Keratinocyte (primary cell): ENCODE measurements around the gene SLC15A5. TPM values are rescaled to one million over a fixed set of nuclear protein-coding genes. Genes with fewer than 3 reads are reported as not detected.

Experiments
- DNase-seq: peaks from one replicate; pipeline ENCODE4 v3.0.0-alpha.2; 2011; ENCODE audit warnings: low read depth, missing footprints, low spot score
- FAIRE-seq: peaks from 2 replicates; lab custom pipeline; 2011; peaks lifted over from hg19 to GRCh38; lab: Jason Lieb, UNC
- H2AFZ ChIP-seq: 2 replicates; pipeline ENCODE4 v1.6.0; 2012; ENCODE audit warnings: low read length, control low read depth, inconsistent platforms; ENCODE audit not compliant: control insufficient read depth
- H3K27ac ChIP-seq: 2 replicates; pipeline ENCODE4 v1.5.1; 2011; ENCODE audit warnings: low read length; ENCODE audit not compliant: control insufficient read depth, insufficient read depth
- H3K27me3 ChIP-seq: 3 replicates; pipeline ENCODE4 v1.6.0; 2011; ENCODE audit warnings: low read length; ENCODE audit not compliant: control insufficient read depth, insufficient read depth; ENCODE audit errors: extremely low read depth
- H3K36me3 ChIP-seq, 2 experiments: 2 replicates in 1 of 2; 3 replicates in 1 of 2; pipeline ENCODE4 v1.5.1; 2011; ENCODE audit warnings: low read length in 2 of 2, mild to moderate bottlenecking in 1 of 2; ENCODE audit not compliant: control insufficient read depth in 2 of 2, insufficient read depth in 2 of 2; ENCODE audit errors: extremely low read depth in 1 of 2
- H3K4me1 ChIP-seq: 3 replicates; pipeline ENCODE4 v1.5.1; 2011; ENCODE audit warnings: low read length; ENCODE audit not compliant: control insufficient read depth, insufficient read depth; ENCODE audit errors: extremely low read depth
- H3K4me2 ChIP-seq: 3 replicates; pipeline ENCODE4 v1.6.0; 2011; ENCODE audit warnings: low read depth, low read length; ENCODE audit not compliant: control insufficient read depth, insufficient read depth; ENCODE audit errors: extremely low read depth
- H3K4me3 ChIP-seq, 3 experiments: fragments of 200-600 bp in 1 of 3; sonication (generic) in 1 of 3; 2 replicates in 2 of 3; 3 replicates in 1 of 3; pipeline ENCODE4 v1.5.1; 2011 to 2016; ENCODE audit warnings: low read length in 3 of 3, mild to moderate bottlenecking in 3 of 3, control low read depth in 2 of 3, inconsistent platforms in 1 of 3, low read depth in 1 of 3, mixed read lengths in 1 of 3, mixed run types in 1 of 3, moderate library complexity in 1 of 3; ENCODE audit not compliant: control insufficient read depth in 2 of 3, insufficient read depth in 2 of 3; ENCODE audit errors: extremely low read depth in 1 of 3
- H3K79me2 ChIP-seq: 2 replicates; pipeline ENCODE4 v1.6.0; 2012; ENCODE audit warnings: low read length; ENCODE audit not compliant: control insufficient read depth, insufficient read depth
- H3K9ac ChIP-seq: 3 replicates; pipeline ENCODE4 v1.6.0; 2011; ENCODE audit warnings: low read length; ENCODE audit not compliant: control insufficient read depth, insufficient read depth; ENCODE audit errors: extremely low read depth
- H3K9me1 ChIP-seq: 3 replicates; pipeline ENCODE4 v1.6.0; 2011; ENCODE audit warnings: low read length; ENCODE audit not compliant: control insufficient read depth, insufficient read depth; ENCODE audit errors: extremely low read depth
- H3K9me3 ChIP-seq: 2 replicates; pipeline ENCODE4 v1.5.1; 2012; ENCODE audit warnings: low read depth, low read length; ENCODE audit not compliant: control insufficient read depth
- H4K20me1 ChIP-seq: 3 replicates; pipeline ENCODE4 v1.6.0; 2011; ENCODE audit warnings: low read length; ENCODE audit not compliant: control insufficient read depth, insufficient read depth; ENCODE audit errors: extremely low read depth
- CTCF ChIP-seq, 3 experiments: IDR thresholded peaks in 1 of 3; conservative IDR thresholded peaks in 1 of 3; optimal IDR thresholded peaks in 1 of 3; 2 replicates in 2 of 3; 3 replicates in 1 of 3; pipeline versions ENCODE3 to v1.5.1; 2011; ENCODE audit warnings: low read length in 3 of 3, mild to moderate bottlenecking in 3 of 3, moderate library complexity in 2 of 3, control low read depth in 1 of 3, inconsistent platforms in 1 of 3; ENCODE audit not compliant: insufficient read depth in 2 of 3; ENCODE audit errors: extremely low read depth in 1 of 3
- EZH2 ChIP-seq: IDR thresholded peaks from one replicate; pipeline ENCODE4 v1.6.1; 2012; ENCODE audit warnings: inconsistent platforms, mild to moderate bottlenecking, low read length, moderate library complexity
- dilution Hi-C: fragments of 300-500 bp; cut with MboI; formaldehyde crosslinking; loops from one replicate; pipeline ENCODE4 v1.7.0; 2020; ENCODE audit warnings: low sequenced_read_pairs; ENCODE audit not compliant: extremely low pct_ligation_motif_present
- polyA plus RNA-seq, 5 experiments: library from polyadenylated mRNA; depleted of rRNA in 3 of 5; stranded (reverse) in 3 of 5; stranded (forward) in 1 of 5; unstranded in 1 of 5; fragments of >200 nt; gene quantifications; 1 replicate in 1 of 5; 2 replicates in 3 of 5; 3 replicates in 1 of 5; pipeline versions ENCODE4 v1.2.1 to v1.2.3, GENCODE V29; 2011 to 2012; ENCODE audit warnings: missing spikeins in 2 of 5, low read depth in 1 of 5, low replicate concordance in 1 of 5

The SLC15A5 gene
- polyA plus RNA-seq, 1 donor (not counting 4 experiments of a cell fraction or from before 2014, with no cell fraction given): not detected

GRCh38 chr12:16197600-16197999 lies 79.9 kb downstream of the SLC15A5 start:
- no peak overlapping the region for H3K4me3 ChIP-seq
- no peak overlapping the region for H2AFZ ChIP-seq
- H3K79me2 ChIP-seq: no peaks in the 10 kb centered on the region
- dilution Hi-C loops: no loop called here
- FAIRE-seq: no peak
- no peaks in the 10 kb centered on the region for H3K36me3 ChIP-seq
- TF ChIP-seq CTCF (optimal IDR thresholded peaks at IDR 0.05 in 1 of 3, IDR thresholded peaks at IDR 0.05 in 1 of 3, conservative IDR thresholded peaks at IDR 0.05 in 1 of 3; ENCODE audit: extremely low read depth in 1 of 3, insufficient read depth in 2 of 3, low read length in 3 of 3): no peak
- TF ChIP-seq EZH2: no peak
- H3K4me1 ChIP-seq: no peaks in the 10 kb centered on the region
- H4K20me1 ChIP-seq: no peaks in the 10 kb centered on the region
- no peak overlapping the region for H3K27ac ChIP-seq
- H3K4me2 ChIP-seq: no peak overlapping the region
- no peaks in the 10 kb centered on the region for H3K9me3 ChIP-seq
- DNase-seq: no peak
- no peaks in the 10 kb centered on the region for H3K9me1 ChIP-seq
- H3K9ac ChIP-seq: no peak overlapping the region
- no peaks in the 10 kb centered on the region for H3K27me3 ChIP-seq

- FAIRE-seq: no peak
- H3K9ac ChIP-seq: no peak overlapping the region
Observed at GRCh38 chr12:16189849-16190248, 87.6 kb downstream of the SLC15A5 start.

More at GRCh38 chr12:16189849-16190248, 87.6 kb downstream of the SLC15A5 start:
- H3K4me3 ChIP-seq: no peak overlapping the region
- H3K9me3 ChIP-seq: no peaks in the 10 kb centered on the region
- no peaks in the 10 kb centered on the region for H3K79me2 ChIP-seq
- no peak overlapping the region for H3K27ac ChIP-seq
- H3K9me1 ChIP-seq: no peaks in the 10 kb centered on the region
- H2AFZ ChIP-seq: no peak overlapping the region
- H3K4me2 ChIP-seq: no peak overlapping the region
- dilution Hi-C loops: no loop called here
- no peaks in the 10 kb centered on the region for H3K4me1 ChIP-seq
- H4K20me1 ChIP-seq: no peaks in the 10 kb centered on the region
- no peak for DNase-seq
- no peaks in the 10 kb centered on the region for H3K36me3 ChIP-seq
- TF ChIP-seq EZH2 (no peak), CTCF (optimal IDR thresholded peaks at IDR 0.05 in 1 of 3, IDR thresholded peaks at IDR 0.05 in 1 of 3, conservative IDR thresholded peaks at IDR 0.05 in 1 of 3; ENCODE audit: extremely low read depth in 1 of 3, insufficient read depth in 2 of 3, low read length in 3 of 3) (peak in 2 of 3 experiments; percentile 10 to 41)
- H3K27me3 ChIP-seq: no peaks in the 10 kb centered on the region
